GM19193 (cell line): ENCODE results near the gene NAA10.

Experiments
- POLR2A ChIP-seq: IDR thresholded peaks from 4 replicates; pipeline ENCODE4 v1.6.1; 2011; ENCODE audit not compliant: insufficient read depth, insufficient read length; ENCODE audit errors: extremely low read depth

Gene NAA10

GRCh38 chrX:153913701-153914100, 21.1 kb downstream of the NAA10 start:
- no peak for TF ChIP-seq POLR2A

GRCh38 chrX:153913211-153913610, 21.6 kb downstream of the NAA10 start:
- TF ChIP-seq POLR2A: no peak

GRCh38 chrX:153911798-153912197, 23.0 kb downstream of the NAA10 start:
- TF ChIP-seq POLR2A: no peak

DNA sequence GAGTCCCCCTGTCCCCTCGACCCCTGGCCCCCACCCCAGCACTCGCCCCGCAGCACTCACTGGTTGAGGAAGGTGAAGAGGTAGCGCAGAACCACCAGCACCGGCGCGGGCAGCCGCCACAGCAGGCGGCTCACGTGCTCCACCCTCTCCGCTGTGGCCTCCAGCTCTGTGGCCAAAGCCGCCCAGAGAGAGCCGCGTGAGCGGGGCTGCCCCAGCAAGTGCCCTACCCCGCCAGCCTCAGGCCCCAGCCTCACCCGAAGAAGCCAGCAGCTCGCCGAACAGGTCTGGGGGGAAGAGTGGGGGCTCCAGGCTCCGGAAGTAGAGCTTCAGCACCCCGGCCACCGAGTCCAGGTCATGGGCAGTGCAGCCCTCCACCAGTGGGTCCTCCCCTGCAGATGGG, 24.4 kb downstream of the NAA10 start:
- no peak for TF ChIP-seq POLR2A

- TF ChIP-seq POLR2A: no peak
These were observed 24.9 kb downstream of the NAA10 start for GRCh38 chrX:153909980-153910360.

DNA sequence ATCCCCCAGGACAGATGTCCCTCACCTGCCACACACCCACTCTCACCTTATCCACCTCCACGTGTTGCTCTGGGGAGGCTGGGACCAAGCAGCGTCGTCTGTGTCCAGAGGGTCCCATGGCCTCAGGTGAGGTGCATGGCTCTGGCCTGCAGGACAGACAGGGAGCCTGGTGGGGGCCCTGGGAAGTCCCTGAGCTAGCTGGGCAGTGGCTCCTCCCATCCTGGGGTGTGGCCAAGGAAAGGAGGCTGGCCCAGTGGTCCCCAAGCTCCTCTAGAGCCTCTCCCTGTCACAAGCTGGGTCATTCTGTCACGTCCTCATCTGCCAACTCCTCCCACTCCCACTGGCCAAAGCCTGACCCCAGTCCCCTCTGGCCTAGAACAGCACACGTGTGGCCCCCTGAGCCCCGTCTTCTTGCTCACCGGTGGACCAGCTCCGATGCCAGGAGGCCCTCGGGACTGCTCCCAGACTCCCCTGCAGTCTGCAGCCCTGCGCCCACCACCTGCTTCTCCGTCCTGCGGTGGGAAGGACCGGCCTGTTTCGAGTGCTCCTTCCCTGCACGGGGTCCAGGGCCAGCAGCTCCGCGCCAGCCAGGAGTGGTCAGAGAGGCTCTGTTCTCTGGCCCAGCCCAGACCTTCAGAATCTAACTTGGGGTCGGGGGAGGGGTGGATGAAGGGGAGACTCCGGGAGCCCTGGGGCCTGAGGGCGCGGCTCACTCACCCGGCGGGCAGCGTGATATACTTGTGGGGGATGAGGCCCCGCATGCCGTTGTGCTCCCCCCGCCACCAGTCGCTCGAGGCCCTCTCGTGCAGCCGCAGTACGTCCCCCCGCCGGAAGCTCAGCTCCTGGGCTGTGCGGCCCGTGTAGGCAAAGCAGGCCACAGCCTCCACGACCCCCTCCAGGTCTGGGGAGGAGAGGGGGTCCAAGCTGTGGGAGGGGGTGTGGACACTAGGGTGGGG, 25.5 kb downstream of the NAA10 start:
- TF ChIP-seq POLR2A: no peak

- TF ChIP-seq POLR2A: no peak
These were observed 26.5 kb downstream of the NAA10 start for GRCh38 chrX:153908219-153908860.

DNA sequence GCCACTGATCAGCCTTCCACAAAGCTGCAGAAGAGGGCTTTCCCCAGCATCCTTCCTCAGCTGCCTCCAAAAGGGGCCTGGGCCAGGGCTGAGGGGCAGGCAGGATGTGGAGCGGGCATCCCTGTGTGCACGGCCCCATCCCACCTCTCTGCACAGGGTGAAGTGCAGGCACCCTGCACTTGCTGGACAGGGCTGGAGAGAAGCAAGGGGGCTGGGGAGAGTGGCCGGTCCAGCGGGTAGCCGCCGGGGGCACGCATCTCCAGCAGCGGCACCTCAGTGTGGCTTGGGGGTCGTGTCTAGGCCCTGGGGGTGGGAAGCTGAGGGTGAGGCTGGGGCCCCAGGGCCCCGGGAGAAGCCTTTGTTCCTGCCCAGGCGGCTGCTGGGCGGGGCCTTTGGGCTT, 27.4 kb downstream of the NAA10 start:
- TF ChIP-seq POLR2A: no peak

DNA sequence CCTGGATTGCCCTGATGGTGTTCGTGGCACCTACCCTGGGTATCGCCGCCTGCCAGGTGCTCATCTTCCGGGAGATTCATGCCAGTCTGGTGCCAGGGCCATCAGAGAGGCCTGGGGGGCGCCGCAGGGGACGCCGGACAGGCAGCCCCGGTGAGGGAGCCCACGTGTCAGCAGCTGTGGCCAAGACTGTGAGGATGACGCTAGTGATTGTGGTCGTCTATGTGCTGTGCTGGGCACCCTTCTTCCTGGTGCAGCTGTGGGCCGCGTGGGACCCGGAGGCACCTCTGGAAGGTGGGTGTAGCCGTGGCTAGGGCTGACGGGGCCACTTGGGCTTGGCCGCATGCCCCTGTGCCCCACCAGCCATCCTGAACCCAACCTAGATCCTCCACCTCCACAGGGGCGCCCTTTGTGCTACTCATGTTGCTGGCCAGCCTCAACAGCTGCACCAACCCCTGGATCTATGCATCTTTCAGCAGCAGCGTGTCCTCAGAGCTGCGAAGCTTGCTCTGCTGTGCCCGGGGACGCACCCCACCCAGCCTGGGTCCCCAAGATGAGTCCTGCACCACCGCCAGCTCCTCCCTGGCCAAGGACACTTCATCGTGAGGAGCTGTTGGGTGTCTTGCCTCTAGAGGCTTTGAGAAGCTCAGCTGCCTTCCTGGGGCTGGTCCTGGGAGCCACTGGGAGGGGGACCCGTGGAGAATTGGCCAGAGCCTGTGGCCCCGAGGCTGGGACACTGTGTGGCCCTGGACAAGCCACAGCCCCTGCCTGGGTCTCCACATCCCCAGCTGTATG, 28.5 kb downstream of the NAA10 start:
- TF ChIP-seq POLR2A: no peak

GRCh38 chrX:153905481-153906095, 29.2 kb downstream of the NAA10 start:
- no peak for TF ChIP-seq POLR2A

- no peak for TF ChIP-seq POLR2A
These were observed 30.6 kb downstream of the NAA10 start, which contains the start of gene AVPR2 for GRCh38 chrX:153903991-153904957. AVPR2 (plus strand) TSS chrX:153904673; CDS start chrX:153905146, 473 bp downstream.

- TF ChIP-seq POLR2A: peak; percentile 31
These were observed 31.4 kb downstream of the NAA10 start for GRCh38 chrX:153903238-153903980.

- TF ChIP-seq POLR2A: no peak
These were observed 32.5 kb downstream of the NAA10 start for GRCh38 chrX:153902385-153902784.
